MM.1S (cell line): Measurements from ENCODE around the gene CUZD1.

Source experiments
- DNase-seq: peaks from one replicate; pipeline ENCODE4 v3.0.0-alpha.2; 2015
- H2AFZ ChIP-seq: fragments of 300-600 bp; sonication (generic); 2 replicates; pipeline ENCODE4 v1.6.0; 2016; ENCODE audit warnings: antibody characterized with exemption, low read length
- H3F3A ChIP-seq: fragments of 300-600 bp; sonication (generic); 2 replicates; pipeline ENCODE4 v1.6.1; 2016; ENCODE audit warnings: mild to moderate bottlenecking, antibody characterized with exemption, low read length, moderate library complexity, mixed read lengths; ENCODE audit not compliant: insufficient read depth
- H3K27ac ChIP-seq: fragments of 300-600 bp; sonication (generic); 2 replicates; pipeline ENCODE4 v1.5.1; 2016; ENCODE audit warnings: mild to moderate bottlenecking, low read length
- H3K27me3 ChIP-seq: fragments of 300-600 bp; sonication (generic); replicated peaks from 2 replicates; pipeline ENCODE4 v1.6.0; 2016; ENCODE audit warnings: low read length; ENCODE audit not compliant: insufficient read depth
- H3K36me3 ChIP-seq: fragments of 300-600 bp; sonication (generic); replicated peaks from 2 replicates; pipeline ENCODE4 v1.6.1; 2016; ENCODE audit warnings: mild to moderate bottlenecking, low read length, mixed read lengths; ENCODE audit not compliant: insufficient read depth
- H3K4me1 ChIP-seq: fragments of 300-600 bp; sonication (generic); 2 replicates; pipeline ENCODE4 v1.6.1; 2016; ENCODE audit warnings: low read length, mixed read lengths
- H3K4me2 ChIP-seq: fragments of 300-600 bp; sonication (generic); 2 replicates; pipeline ENCODE4 v1.6.0; 2016; ENCODE audit warnings: low read depth, low read length
- H3K4me3 ChIP-seq: fragments of 300-600 bp; sonication (generic); 2 replicates; pipeline ENCODE4 v1.5.1; 2016; ENCODE audit warnings: low read length, mixed read lengths
- H3K79me2 ChIP-seq: fragments of 300-600 bp; sonication (generic); 2 replicates; pipeline ENCODE4 v1.6.1; 2016; ENCODE audit warnings: mixed run types, low read length, mixed read lengths
- H3K9ac ChIP-seq: fragments of 300-600 bp; sonication (generic); 2 replicates; pipeline ENCODE4 v1.6.1; 2016; ENCODE audit warnings: low read length, mixed read lengths
- H3K9me2 ChIP-seq: fragments of 300-600 bp; sonication (generic); replicated peaks from 2 replicates; pipeline ENCODE4 v1.6.1; 2016; ENCODE audit warnings: mild to moderate bottlenecking, low read length, mixed read lengths; ENCODE audit not compliant: insufficient read depth
- H3K9me3 ChIP-seq: fragments of 300-600 bp; sonication (generic); replicated peaks from 2 replicates; pipeline ENCODE4 v1.6.1; 2016; ENCODE audit warnings: mild to moderate bottlenecking, low read length, mixed read lengths; ENCODE audit not compliant: insufficient read depth
- H4K20me1 ChIP-seq: fragments of 300-600 bp; sonication (generic); 2 replicates; pipeline ENCODE4 v1.6.1; 2016; ENCODE audit warnings: mild to moderate bottlenecking, low read length, moderate library complexity, mixed read lengths; ENCODE audit not compliant: insufficient read depth
- EZH2 ChIP-seq: fragments of 300-600 bp; sonication (generic); optimal IDR thresholded peaks from 2 replicates; pipeline ENCODE3; 2017; ENCODE audit warnings: low read depth, mild to moderate bottlenecking, antibody characterized with exemption, low read length, mixed read lengths
- EZH2phosphoT487 ChIP-seq: fragments of 300-600 bp; sonication (generic); IDR thresholded peaks from 2 replicates; pipeline ENCODE4 v1.6.1; 2018; ENCODE audit warnings: antibody characterized with exemption, low read length
- TF ChIP-seq, protein P1 (sequence below): fragments of 300-600 bp; sonication (generic); IDR thresholded peaks from 2 replicates; pipeline ENCODE4 v1.5.1; 2016; ENCODE audit warnings: antibody characterized with exemption, low read length, mixed read lengths

CUZD1 gene

DNA sequence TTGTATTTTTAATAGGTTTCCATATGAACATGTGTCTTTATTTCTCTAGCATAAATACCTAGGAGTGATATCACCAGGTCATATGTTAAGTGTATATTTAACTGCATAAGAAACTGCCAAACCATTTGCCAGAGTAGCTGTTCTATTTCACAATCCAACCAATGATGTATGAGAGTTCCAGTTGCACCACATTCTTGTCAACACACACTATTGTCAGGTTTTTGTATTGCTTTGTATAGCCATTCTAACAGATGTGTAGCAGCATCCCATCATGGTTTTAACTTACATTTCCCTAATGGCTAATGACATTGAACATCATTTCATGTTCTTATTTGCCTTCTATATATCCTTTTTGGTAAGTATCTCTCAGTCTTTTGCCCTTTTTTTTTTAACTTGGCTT is 4.1 kb downstream of the CUZD1 start:
- no peak for TF ChIP-seq EZH2phosphoT487
- TF ChIP-seq, protein P1, sequence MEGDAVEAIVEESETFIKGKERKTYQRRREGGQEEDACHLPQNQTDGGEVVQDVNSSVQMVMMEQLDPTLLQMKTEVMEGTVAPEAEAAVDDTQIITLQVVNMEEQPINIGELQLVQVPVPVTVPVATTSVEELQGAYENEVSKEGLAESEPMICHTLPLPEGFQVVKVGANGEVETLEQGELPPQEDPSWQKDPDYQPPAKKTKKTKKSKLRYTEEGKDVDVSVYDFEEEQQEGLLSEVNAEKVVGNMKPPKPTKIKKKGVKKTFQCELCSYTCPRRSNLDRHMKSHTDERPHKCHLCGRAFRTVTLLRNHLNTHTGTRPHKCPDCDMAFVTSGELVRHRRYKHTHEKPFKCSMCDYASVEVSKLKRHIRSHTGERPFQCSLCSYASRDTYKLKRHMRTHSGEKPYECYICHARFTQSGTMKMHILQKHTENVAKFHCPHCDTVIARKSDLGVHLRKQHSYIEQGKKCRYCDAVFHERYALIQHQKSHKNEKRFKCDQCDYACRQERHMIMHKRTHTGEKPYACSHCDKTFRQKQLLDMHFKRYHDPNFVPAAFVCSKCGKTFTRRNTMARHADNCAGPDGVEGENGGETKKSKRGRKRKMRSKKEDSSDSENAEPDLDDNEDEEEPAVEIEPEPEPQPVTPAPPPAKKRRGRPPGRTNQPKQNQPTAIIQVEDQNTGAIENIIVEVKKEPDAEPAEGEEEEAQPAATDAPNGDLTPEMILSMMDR, result no peak
- no peak for TF ChIP-seq EZH2
- H3K36me3 ChIP-seq, result no peaks in the 10 kb centered on the region
- H2AFZ ChIP-seq, result no peak overlapping the region
- H3K9me3 ChIP-seq, result no peaks in the 10 kb centered on the region
- no peaks in the 10 kb centered on the region for H3K27me3 ChIP-seq
- H3F3A ChIP-seq, result no peaks in the 10 kb centered on the region
- no peaks in the 10 kb centered on the region for H3K79me2 ChIP-seq
- DNase-seq, result no peak
- H3K4me1 ChIP-seq, result no peaks in the 10 kb centered on the region
- no peak overlapping the region for H3K4me2 ChIP-seq
- no peak overlapping the region for H3K27ac ChIP-seq
- no peak overlapping the region for H3K9ac ChIP-seq
- no peaks in the 10 kb centered on the region for H4K20me1 ChIP-seq
- H3K4me3 ChIP-seq, result no peak overlapping the region
- no peaks in the 10 kb centered on the region for H3K9me2 ChIP-seq

DNA sequence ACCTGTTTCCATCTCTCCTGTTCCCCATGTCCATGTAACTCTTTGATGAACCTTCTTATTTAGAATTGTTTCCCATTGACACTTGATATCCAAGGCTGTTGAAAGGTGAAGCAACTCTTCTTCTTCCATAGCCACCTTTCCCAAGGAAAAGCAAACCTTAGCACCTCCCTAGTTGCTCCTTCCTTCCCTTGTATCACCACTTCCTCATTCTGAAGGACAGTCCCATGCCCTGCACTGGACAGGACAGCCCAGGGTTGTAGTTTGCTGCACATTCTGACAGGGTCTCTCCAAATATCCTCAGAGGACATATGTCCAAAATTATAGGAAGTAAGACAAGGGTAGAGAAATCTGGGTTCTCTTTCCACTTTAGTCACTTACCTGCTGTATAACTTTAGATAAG is 6.2 kb downstream of the CUZD1 start:
- H3K27ac ChIP-seq, result no peak overlapping the region
- H3K9me2 ChIP-seq, result no peaks in the 10 kb centered on the region
- no peak overlapping the region for H3K9ac ChIP-seq
- no peak overlapping the region for H3K4me2 ChIP-seq
- no peaks in the 10 kb centered on the region for H3K36me3 ChIP-seq
- H4K20me1 ChIP-seq, result no peaks in the 10 kb centered on the region
- H3K27me3 ChIP-seq, result no peaks in the 10 kb centered on the region
- no peaks in the 10 kb centered on the region for H3F3A ChIP-seq
- H3K9me3 ChIP-seq, result no peaks in the 10 kb centered on the region
- H3K79me2 ChIP-seq, result no peaks in the 10 kb centered on the region
- H3K4me1 ChIP-seq, result no peaks in the 10 kb centered on the region
- no peak overlapping the region for H2AFZ ChIP-seq
- no peak for DNase-seq
- TF ChIP-seq EZH2 (no peak), EZH2phosphoT487 (no peak)
- TF ChIP-seq, protein P1, result no peak
- no peak overlapping the region for H3K4me3 ChIP-seq

DNA sequence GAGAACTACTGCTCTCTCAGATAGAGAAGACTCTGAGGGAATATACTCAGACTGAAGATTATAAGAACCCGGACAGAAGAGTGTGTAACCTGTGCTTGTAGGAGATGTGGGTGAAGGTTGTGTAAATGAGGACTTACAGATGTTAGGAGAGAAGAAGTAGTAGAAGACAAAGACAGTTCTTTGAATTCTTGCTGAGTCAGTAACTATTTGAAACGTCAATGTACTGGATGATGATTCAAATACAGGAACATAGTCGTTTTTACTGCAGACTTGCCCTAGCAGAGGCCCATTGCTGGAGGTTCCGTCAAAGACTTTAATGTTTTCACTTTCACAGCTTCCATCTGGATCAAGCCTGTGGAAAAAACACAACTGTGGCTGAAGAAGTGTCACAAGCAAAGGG is 6.8 kb downstream of the CUZD1 start:
- Histone ChIP-seq H3K27ac (no peak overlapping the region), H3K27me3 (no peaks in the 10 kb centered on the region), H3K4me1 (no peaks in the 10 kb centered on the region), H3K9me3 (no peaks in the 10 kb centered on the region), H4K20me1 (no peaks in the 10 kb centered on the region), H3K9ac (no peak overlapping the region), H2AFZ (no peak overlapping the region), H3K4me2 (no peak overlapping the region), H3K79me2 (no peaks in the 10 kb centered on the region), H3K4me3 (no peak overlapping the region), H3K36me3 (no peaks in the 10 kb centered on the region; the same call in 1 of the 2 replicates), H3K9me2 (no peaks in the 10 kb centered on the region), H3F3A (no peaks in the 10 kb centered on the region)
- TF ChIP-seq EZH2phosphoT487, result no peak
- no peak for TF ChIP-seq EZH2
- TF ChIP-seq, protein P1, result no peak
- DNase-seq, result no peak

DNA sequence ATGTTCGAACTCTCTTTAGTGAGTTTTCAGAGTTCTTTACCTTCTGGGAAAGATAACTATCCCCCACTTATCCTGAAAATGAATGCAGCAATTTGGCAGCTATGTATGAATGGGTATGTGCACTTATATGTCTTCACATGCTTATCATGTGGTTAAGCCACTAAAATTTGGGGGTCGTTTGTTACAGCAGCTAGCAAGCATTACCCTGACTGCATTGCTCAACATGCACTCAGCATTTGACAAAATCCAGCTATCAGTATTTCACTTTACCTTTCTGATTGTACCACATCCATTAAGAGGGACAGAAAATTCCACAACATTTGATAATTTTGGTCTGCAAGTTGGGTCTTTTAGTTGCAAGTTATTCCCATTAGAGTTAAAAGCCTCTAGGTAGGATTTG is 9.7 kb downstream of the CUZD1 start:
- Histone ChIP-seq H3K9me3 (no peaks in the 10 kb centered on the region), H3F3A (no peaks in the 10 kb centered on the region), H3K9me2 (no peaks in the 10 kb centered on the region), H3K4me2 (no peak overlapping the region), H3K4me3 (no peak overlapping the region), H3K27me3 (no peaks in the 10 kb centered on the region), H3K36me3 (no peaks in the 10 kb centered on the region; the same call in 1 of the 2 replicates), H4K20me1 (no peaks in the 10 kb centered on the region), H3K27ac (no peak overlapping the region), H3K4me1 (no peaks in the 10 kb centered on the region), H3K79me2 (no peaks in the 10 kb centered on the region), H2AFZ (no peak overlapping the region), H3K9ac (no peak overlapping the region)
- TF ChIP-seq EZH2 (no peak), EZH2phosphoT487 (no peak)
- TF ChIP-seq, protein P1, result no peak
- DNase-seq, result no peak
